GM21360 (cell line): ENCODE data around the gene RPL10.

ENCODE experiments used
- ATAC-seq: cut with Tn5 transposase; IDR thresholded peaks from one replicate; pipeline ENCODE4 v1.9.1; 2021; ENCODE audit warnings: mild to moderate bottlenecking, moderate library complexity; ENCODE audit not compliant: unreplicated experiment

Gene RPL10

DNA sequence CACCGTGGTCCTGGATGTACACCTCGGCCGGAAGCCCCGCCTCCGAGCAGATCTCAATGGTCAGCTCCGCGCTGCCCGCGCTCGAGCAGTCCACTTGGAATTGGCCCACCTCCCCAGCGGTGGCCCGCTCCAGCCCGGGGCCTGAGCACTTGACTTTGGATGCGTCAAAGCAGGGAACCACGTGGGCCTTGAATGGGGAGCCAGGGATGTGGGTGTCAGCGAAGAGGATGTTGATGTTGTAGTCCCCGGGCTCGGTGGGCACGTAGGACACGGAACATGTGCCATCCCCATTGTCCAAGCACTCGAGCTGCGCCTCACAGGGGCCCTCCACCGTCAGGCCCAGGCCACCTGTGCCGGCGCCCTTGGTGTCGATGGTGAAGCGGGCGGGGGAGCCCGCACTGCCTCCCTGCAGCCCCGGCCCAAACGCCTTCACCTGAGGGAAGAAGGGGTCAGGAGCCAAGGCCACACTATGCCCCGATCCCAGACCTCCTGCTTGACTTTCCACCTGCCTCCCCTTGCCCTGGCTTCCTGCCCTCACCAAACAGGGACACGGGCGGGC is 37.9 kb upstream of the RPL10 start:
- ATAC-seq = no peak

- ATAC-seq = no peak
These were observed 36.0 kb upstream of the RPL10 start for GRCh38 chrX:154362085-154362742.

DNA sequence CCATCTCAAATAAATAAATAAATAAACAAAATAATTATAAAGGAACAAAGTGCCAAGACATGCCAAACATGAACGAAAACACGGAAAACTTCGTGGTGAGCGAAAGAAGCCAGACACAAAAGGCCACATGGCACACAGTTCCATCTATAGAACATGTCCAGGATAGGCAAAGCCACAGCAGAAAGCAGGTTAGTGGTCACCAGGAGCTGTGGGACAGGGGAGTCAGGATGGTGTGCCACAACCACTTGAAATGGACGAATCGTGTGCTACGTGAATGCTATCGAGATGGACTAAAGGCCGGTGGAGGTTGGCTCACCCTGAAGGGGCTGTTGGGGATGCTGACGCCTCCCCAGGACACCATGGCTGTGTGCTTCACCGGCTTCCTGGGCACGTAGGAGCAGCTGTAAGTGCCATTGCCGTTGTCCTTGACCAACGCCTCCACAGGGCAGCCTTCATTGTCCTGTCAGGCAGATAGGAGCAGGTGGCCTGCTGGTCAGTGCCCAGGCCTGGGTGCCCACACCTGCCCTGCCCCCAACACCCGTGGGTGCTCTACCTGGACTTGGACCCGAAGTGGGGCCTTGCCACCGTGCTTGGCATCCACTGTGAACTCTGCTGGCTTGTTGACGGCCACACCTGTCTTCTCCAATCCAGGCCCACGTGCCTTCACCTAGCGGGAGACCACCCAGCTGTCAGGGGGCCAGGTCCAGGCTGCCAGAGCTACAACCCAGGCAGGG is 34.3 kb upstream of the RPL10 start:
- no peak for ATAC-seq

- ATAC-seq = no peak
These were observed 33.1 kb upstream of the RPL10 start for GRCh38 chrX:154365052-154365600.

GRCh38 chrX:154365997-154366665 is 32.0 kb upstream of the RPL10 start:
- ATAC-seq = no peak

DNA sequence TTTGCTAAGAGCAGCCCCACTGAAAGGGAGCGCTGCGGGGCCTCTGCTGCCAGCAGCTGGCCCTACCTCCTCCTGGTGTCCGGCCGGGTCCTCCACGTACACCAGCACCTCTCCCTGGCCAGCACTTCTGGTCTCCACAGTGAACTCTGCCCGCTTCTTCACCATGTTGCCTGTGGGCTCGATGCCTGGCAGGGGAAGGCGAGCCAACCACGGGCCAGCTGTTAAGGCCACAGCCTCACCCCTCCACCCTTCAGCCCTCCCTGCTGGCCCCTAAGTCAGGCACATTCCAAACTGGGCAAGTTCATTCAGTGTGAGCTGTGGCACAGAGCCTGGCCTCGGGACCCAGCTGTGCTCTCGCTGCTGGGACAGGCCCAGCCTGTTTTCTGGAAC is 31.5 kb upstream of the RPL10 start:
- no peak for ATAC-seq

GRCh38 chrX:154367474-154368308 is 30.5 kb upstream of the RPL10 start:
- no peak for ATAC-seq

- no peak for ATAC-seq
These were observed 29.3 kb upstream of the RPL10 start for GRCh38 chrX:154368630-154369448.

DNA sequence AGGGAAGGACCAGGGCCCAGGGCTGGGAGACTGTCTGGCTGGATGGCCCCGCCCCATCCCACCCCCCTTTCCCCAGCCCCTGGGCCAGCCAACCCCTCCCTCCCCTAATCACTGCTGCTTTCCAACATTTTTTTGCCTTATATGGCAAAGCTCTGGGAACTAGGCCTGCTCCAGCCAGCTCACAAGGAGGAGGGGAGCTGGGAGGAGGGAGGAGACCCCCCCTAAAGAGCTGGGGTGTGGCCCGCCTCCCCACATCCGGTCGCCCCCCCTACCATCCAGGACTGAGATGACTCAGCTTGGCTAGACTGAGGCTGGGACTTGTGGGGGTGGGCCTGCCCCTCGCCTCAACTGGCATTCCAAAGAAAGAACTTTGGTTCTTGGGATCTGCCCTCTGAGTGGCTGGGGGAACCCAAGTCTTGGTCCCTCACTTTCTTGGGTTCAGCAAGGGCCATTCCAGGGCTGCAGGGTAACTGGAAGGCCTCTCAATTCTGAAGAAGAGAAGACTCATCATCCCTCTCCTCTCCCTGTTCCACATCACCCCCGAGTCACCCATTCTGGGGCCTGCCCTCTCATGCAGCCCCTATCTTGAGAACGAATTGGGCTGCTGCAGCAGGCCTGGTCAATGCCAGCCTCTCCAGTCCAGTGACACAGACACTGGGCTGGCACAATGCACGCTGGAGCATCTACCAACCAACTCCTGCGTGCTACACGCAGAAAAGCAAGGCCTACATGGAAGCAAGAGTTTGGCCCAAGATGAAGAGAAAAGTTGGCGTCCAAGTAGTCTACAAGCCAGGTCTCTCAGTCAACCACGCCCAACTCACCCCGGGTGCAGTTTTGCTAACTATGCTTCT is 28.5 kb upstream of the RPL10 start:
- ATAC-seq = no peak

GRCh38 chrX:154370300-154371016 is 27.7 kb upstream of the RPL10 start:
- no peak for ATAC-seq

- peak; percentile 53 for ATAC-seq
These were observed 27.0 kb upstream of the RPL10 start for GRCh38 chrX:154371017-154371788.

GRCh38 chrX:154371789-154372300 is 26.3 kb upstream of the RPL10 start:
- ATAC-seq = peak; percentile 3

- no peak for ATAC-seq
These were observed 25.6 kb upstream of the RPL10 start for GRCh38 chrX:154372612-154373022.

DNA sequence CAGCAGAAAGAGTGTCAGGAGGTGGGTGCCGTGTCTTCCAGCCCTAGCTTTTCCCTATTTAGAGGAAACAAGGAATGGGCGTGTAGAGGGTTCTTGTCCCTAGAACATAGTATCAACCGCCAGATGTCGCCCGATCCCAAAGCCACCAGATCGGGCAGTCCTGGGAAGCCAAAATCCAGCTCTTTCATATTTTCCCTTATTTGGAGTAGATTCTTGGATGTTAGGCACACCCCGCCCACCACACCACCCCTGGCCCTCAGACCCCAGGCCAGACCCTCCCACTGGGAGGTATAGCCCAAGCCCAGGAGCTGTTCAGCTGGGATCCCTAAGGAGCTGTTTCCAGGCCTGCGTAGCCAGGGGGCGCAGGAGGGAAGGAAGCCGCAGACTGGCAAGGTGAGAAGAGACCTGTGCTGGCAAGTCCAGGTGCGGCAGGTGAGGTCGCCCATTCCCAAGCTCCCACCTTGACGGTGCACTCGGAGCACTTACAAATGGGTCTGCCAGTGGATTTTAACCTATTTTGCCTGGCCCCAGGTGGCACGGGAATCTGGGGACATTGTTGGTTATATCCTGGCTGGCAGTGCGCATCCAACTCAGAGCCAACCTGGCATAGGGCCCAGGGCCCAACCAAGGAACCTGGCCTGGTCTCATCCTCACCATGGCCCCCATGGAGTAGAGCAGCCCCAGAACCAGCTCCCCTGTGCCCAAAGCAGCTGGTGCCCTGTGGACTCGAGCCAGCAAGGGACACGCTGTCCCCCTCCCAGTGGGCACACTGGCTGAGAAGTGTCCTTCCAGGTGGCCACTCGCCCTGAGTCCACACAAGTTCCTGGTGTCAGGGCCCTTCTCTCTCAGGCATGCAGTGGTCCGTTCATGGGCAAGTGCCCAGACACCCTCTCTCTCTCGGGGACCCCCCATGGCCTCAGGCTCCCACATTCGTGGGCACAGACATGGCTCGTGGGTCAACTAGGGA is 24.6 kb upstream of the RPL10 start:
- no peak for ATAC-seq

DNA sequence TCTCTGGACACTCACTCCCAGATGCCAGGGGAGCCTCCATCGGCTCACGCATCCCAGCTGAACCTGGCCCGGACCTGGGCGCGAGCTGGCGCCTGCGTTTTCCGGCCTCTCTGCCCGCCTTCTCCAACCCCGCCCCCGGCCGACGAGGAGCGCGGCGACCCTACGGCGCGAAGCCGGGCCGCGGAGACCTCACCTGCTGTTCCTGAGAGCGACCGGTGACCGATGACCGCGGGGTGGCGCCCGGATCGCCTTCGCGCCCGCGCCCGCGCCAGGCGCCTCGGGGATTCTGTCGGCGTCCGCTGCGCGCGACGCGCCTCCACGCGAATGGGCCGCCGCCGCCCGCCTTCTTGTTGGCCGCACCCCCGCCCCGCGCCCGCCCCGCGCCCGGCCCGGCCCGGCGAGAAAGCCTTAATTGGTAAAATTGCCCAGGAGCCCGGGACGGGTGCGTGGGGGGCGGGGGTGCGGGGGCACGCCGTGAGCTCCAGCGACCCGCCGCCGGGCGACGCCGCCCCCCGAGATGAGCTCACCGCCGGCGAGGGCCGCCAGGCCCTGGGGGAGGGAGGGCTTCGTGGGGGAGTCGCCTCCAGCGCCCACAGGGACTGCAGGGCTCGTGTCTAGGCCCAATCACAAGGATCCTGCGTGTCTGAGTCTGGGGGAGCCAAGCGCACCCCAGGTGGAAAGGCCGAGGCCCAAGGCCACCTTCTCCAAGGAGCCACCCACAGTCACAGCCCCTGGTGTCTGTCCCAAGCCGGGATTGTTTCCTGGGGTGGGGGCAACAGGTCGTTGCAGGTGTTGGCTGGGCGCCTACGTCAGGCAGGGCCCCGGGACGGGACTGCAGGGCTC is 23.6 kb upstream of the RPL10 start, which contains the start of gene FLNA:
Gene FLNA, minus strand, starts transcription at position 322 of the 843 bp plus-strand sequence. CDS start 3,389 bp downstream, outside the sequence.
- ATAC-seq = no peak
